Liver (tissue), 9 donors: Measurements from ENCODE around the gene TRPM2. TPM values are rescaled to one million over a fixed set of nuclear protein-coding genes. Genes with fewer than 3 reads are reported as not detected.

Experiments
- DNase-seq: peaks from one replicate; pipeline ENCODE4 v3.0.0-alpha.2; 2017; ENCODE audit warnings: low spot score
- H3K27ac ChIP-seq, 2 donors: one replicate each; pipeline ENCODE4 v1.7.0; 2013; ENCODE audit warnings: inconsistent platforms in 2 of 2, low read length in 2 of 2, control low read depth in 1 of 2, low read depth in 1 of 2, mild to moderate bottlenecking in 1 of 2
- H3K27me3 ChIP-seq, 4 donors: one replicate each; pipeline versions ENCODE4 v1.6.1 to v1.7.0; 2013; ENCODE audit warnings: low read length in 3 of 4, inconsistent platforms in 1 of 4, mild to moderate bottlenecking in 1 of 4, moderate library complexity in 1 of 4; ENCODE audit not compliant: control insufficient read depth in 4 of 4, insufficient read depth in 4 of 4
- H3K36me3 ChIP-seq, 4 donors: one replicate each; pipeline versions ENCODE4 v1.6.1 to v1.7.0; 2013; ENCODE audit warnings: low read length in 3 of 4, mild to moderate bottlenecking in 3 of 4, low read depth in 1 of 4, moderate library complexity in 1 of 4; ENCODE audit not compliant: control insufficient read depth in 4 of 4, insufficient read depth in 3 of 4
- H3K4me1 ChIP-seq, 4 donors: one replicate each; pipeline versions ENCODE4 v1.6.1 to v1.7.0; 2013; ENCODE audit warnings: low read length in 3 of 4, mild to moderate bottlenecking in 3 of 4, moderate library complexity in 1 of 4; ENCODE audit not compliant: control insufficient read depth in 4 of 4, insufficient read depth in 4 of 4
- H3K4me3 ChIP-seq, 3 donors: one replicate each; pipeline versions ENCODE4 v1.6.1 to v1.7.0; 2013; ENCODE audit warnings: low read length in 3 of 3, control low read depth in 1 of 3, low read depth in 1 of 3, mild to moderate bottlenecking in 1 of 3
- H3K9ac ChIP-seq, 2 donors: one replicate each; pipeline ENCODE4 v1.7.0; 2013; ENCODE audit warnings: low read length in 2 of 2, mild to moderate bottlenecking in 2 of 2, moderate library complexity in 2 of 2, control low read depth in 1 of 2, low read depth in 1 of 2
- H3K9me3 ChIP-seq, 4 donors: one replicate each; pipeline versions ENCODE4 v1.6.1 to v1.7.0; 2013; ENCODE audit warnings: low read length in 3 of 4; ENCODE audit not compliant: control insufficient read depth in 4 of 4
- ATF3 ChIP-seq: IDR thresholded peaks from 2 replicates; pipeline ENCODE4 v1.6.1; 2016; ENCODE audit warnings: antibody characterized with exemption
- CTCF ChIP-seq: fragments of 150-350 bp; IDR thresholded peaks from 2 replicates; pipeline ENCODE4 v1.5.1; 2017; ENCODE audit warnings: improper control_type of control experiment, low read depth, low read length; ENCODE audit not compliant: missing input control
- FOXA2 ChIP-seq: IDR thresholded peaks from 2 replicates; pipeline ENCODE4 v1.6.1; 2016; ENCODE audit warnings: antibody characterized with exemption
- HNF4A ChIP-seq, 2 donors: conservative IDR thresholded peaks; 2 replicates each; pipeline ENCODE4 v1.6.1; 2016; ENCODE audit warnings: antibody characterized with exemption in 2 of 2, mild to moderate bottlenecking in 2 of 2
- MAX ChIP-seq: IDR thresholded peaks from 2 replicates; pipeline ENCODE4 v1.6.1; 2016; ENCODE audit warnings: antibody characterized with exemption
- NR2F2 ChIP-seq: IDR thresholded peaks from 2 replicates; pipeline ENCODE4 v1.6.1; 2016; ENCODE audit warnings: antibody characterized with exemption
- RXRA ChIP-seq, 2 donors: IDR thresholded peaks; 2 replicates each; pipeline ENCODE4 v1.6.1; 2017 to 2018; ENCODE audit warnings: antibody characterized with exemption in 2 of 2, mild to moderate bottlenecking in 1 of 2
- SP1 ChIP-seq: IDR thresholded peaks from 2 replicates; pipeline ENCODE4 v1.6.1; 2018; ENCODE audit warnings: antibody characterized with exemption, mild to moderate bottlenecking
- YY1 ChIP-seq: IDR thresholded peaks from 2 replicates; pipeline ENCODE4 v1.6.1; 2016; ENCODE audit warnings: antibody characterized with exemption, mild to moderate bottlenecking
- ZBTB33 ChIP-seq: IDR thresholded peaks from 2 replicates; pipeline ENCODE4 v1.6.1; 2016; ENCODE audit warnings: antibody characterized with exemption
- WGBS: extraction: QIAGEN DNeasy Blood & Tissue Kit; methylation state at CpG from one replicate; pipeline ENCODE4 v1.1.7; 2013; 5-methylcytosine and 5-hydroxymethylcytosine counted together
- polyA plus RNA-seq, 2 donors: library from polyadenylated mRNA; stranded (reverse) in 1 of 2; unstranded in 1 of 2; fragments of 200-250 nt in 1 of 2; fragments of >200 nt in 1 of 2; fragmentation: Nextera tagmentation in 1 of 2; extraction: Ambion mirVana in 1 of 2; gene quantifications; one replicate each; pipeline versions ENCODE4 v1.2.1 to v1.2.3, GENCODE V29; 2013 to 2015
- total RNA-seq, 2 donors: library from RNA; depleted of rRNA; stranded (reverse); fragments of >200 nt; gene quantifications; one replicate each; pipeline ENCODE4 v1.2.3, GENCODE V29; 2014
- donor health status: healthy.
- donor health status: healthy.
- donor health status: healthy.
- donor health status: healthy.
- donor health status: healthy.

The TRPM2 gene
- total and polyA plus RNA-seq, 4 donors = 0.43 to 1.3 (median 0.63) TPM

GRCh38 chr21:44354001-44354405 is 582 bp downstream of the TRPM2 start:
- no peak overlapping the region for H3K9ac ChIP-seq
- no peaks in the 10 kb centered on the region for H3K36me3 ChIP-seq
- WGBS = 53% methylated on average over 8 of the region's 8 CpGs
- DNase-seq = no peak
- peak overlapping the region; percentile 21 to 86 for H3K27ac ChIP-seq
- H3K4me1 ChIP-seq = peaks cover 3 to 26% (median 16%) of the 10 kb centered on the region in 4 donors
- H3K4me3 ChIP-seq = no peak overlapping the region
- no peaks in the 10 kb centered on the region for H3K9me3 ChIP-seq
- H3K27me3 ChIP-seq = peaks cover 0 to 2% (median 0%) of the 10 kb centered on the region in 4 donors
- peak in 1 of 2 donors; percentile 27 for TF ChIP-seq HNF4A (conservative IDR thresholded peaks at IDR 0.05)
- TF ChIP-seq SP1 = no peak
- no peak for TF ChIP-seq YY1
- TF ChIP-seq FOXA2 = no peak
- no peak for TF ChIP-seq ATF3
- TF ChIP-seq RXRA (IDR thresholded peaks at IDR 0.05) = peak in 1 of 2 donors; percentile 60
- no peak for TF ChIP-seq NR2F2

- H3K9me3 ChIP-seq = no peaks in the 10 kb centered on the region
- H3K4me1 ChIP-seq = peaks cover 1 to 23% (median 15%) of the 10 kb centered on the region in 4 donors
- 73% methylated on average over 24 of the region's 24 CpGs for WGBS
- H3K27ac ChIP-seq = peak overlapping the region in 1 of 2 donors; percentile 86
- H3K9ac ChIP-seq = no peak overlapping the region
- peaks cover 0 to 2% (median 0%) of the 10 kb centered on the region in 4 donors for H3K27me3 ChIP-seq
- no peak overlapping the region for H3K4me3 ChIP-seq
- DNase-seq = no peak
- H3K36me3 ChIP-seq = no peaks in the 10 kb centered on the region
- TF ChIP-seq ZBTB33 (no peak), HNF4A (conservative IDR thresholded peaks at IDR 0.05) (peak in 1 of 2 donors; percentile 53)
Measured at GRCh38 chr21:44354775-44355771, 1.7 kb downstream of the TRPM2 start.

- DNase-seq = no peak
- Histone ChIP-seq H3K27me3 (peaks cover 0 to 2% (median 0%) of the 10 kb centered on the region in 4 donors), H3K9ac (no peak overlapping the region), H3K27ac (no peak overlapping the region), H3K4me3 (no peak overlapping the region), H3K9me3 (no peaks in the 10 kb centered on the region), H3K36me3 (no peaks in the 10 kb centered on the region), H3K4me1 (peaks cover 1 to 22% (median 15%) of the 10 kb centered on the region in 4 donors)
- TF ChIP-seq SP1 = no peak
- no peak for TF ChIP-seq FOXA2
- TF ChIP-seq YY1 = no peak
- no peak for TF ChIP-seq MAX
- TF ChIP-seq ATF3 = no peak
- no peak for TF ChIP-seq RXRA (IDR thresholded peaks at IDR 0.05)
- TF ChIP-seq HNF4A (conservative IDR thresholded peaks at IDR 0.05) = no peak
- TF ChIP-seq CTCF = no peak
- TF ChIP-seq NR2F2 = no peak
- 94% methylated on average over 11 of the region's 11 CpGs for WGBS
Measured at GRCh38 chr21:44356160-44356559, 2.7 kb downstream of the TRPM2 start.
